Common myeloid progenitor, CD34-positive (primary cell): Measurements from ENCODE around the gene SPOCD1.

Experiments
- CTCF ChIA-PET: fragments of 350-600 bp; sonication (Branson Sonifier 250); formaldehyde crosslinking; loops from one replicate; lab custom pipeline; 2021; ENCODE audit warnings: antibody characterized with exemption; lab: Charles Lee
- POLR2A ChIA-PET: fragments of 350-600 bp; sonication (Branson Sonifier 250); formaldehyde crosslinking; loops from one replicate; lab custom pipeline; 2021; ENCODE audit warnings: antibody characterized with exemption; lab: Charles Lee
- DNase-seq, 3 donors: peaks; one replicate each; pipeline versions ENCODE4 v3.0.0 to v3.0.0-alpha.2; 2013
- H3K27ac ChIP-seq, 2 experiments: 1 replicate in 1 of 2; 2 replicates in 1 of 2; pipeline ENCODE4 v1.7.0; 2013; ENCODE audit warnings: inconsistent platforms in 2 of 2, low read length in 2 of 2, mild to moderate bottlenecking in 2 of 2, low read depth in 1 of 2, moderate library complexity in 1 of 2; ENCODE audit not compliant: severe bottlenecking in 2 of 2, insufficient read depth in 1 of 2, poor library complexity in 1 of 2
- H3K27me3 ChIP-seq, 5 experiments: replicated peaks in 2 of 5; 1 replicate in 3 of 5; 2 replicates in 2 of 5; pipeline versions ENCODE4 v1.6.1 to v1.7.0; 2013; ENCODE audit warnings: low read length in 4 of 5, mild to moderate bottlenecking in 2 of 5, moderate library complexity in 2 of 5, inconsistent platforms in 1 of 5; ENCODE audit not compliant: insufficient read depth in 5 of 5, control insufficient read depth in 4 of 5
- H3K36me3 ChIP-seq, 4 experiments: 1 replicate in 2 of 4; 2 replicates in 2 of 4; pipeline versions ENCODE4 v1.6.1 to v1.7.0; 2013; ENCODE audit warnings: low read length in 3 of 4, control low read depth in 1 of 4, mild to moderate bottlenecking in 1 of 4; ENCODE audit not compliant: control insufficient read depth in 4 of 4, insufficient read depth in 4 of 4
- H3K4me1 ChIP-seq, 4 experiments: 1 replicate in 3 of 4; 2 replicates in 1 of 4; pipeline versions ENCODE4 v1.6.1 to v1.7.1; 2013; ENCODE audit warnings: low read length in 3 of 4, mild to moderate bottlenecking in 3 of 4, control low read depth in 1 of 4, inconsistent platforms in 1 of 4, moderate library complexity in 1 of 4; ENCODE audit not compliant: control insufficient read depth in 4 of 4, insufficient read depth in 4 of 4; ENCODE audit errors: control extremely low read depth in 1 of 4
- H3K4me3 ChIP-seq, 7 experiments: 1 replicate in 4 of 7; 2 replicates in 3 of 7; pipeline versions ENCODE4 v1.5.1 to v1.7.0; 2013; ENCODE audit warnings: mild to moderate bottlenecking in 7 of 7, low read length in 6 of 7, moderate library complexity in 6 of 7, inconsistent platforms in 2 of 7, low read depth in 2 of 7, control low read depth in 1 of 7; ENCODE audit not compliant: insufficient read depth in 4 of 7, control insufficient read depth in 1 of 7; ENCODE audit errors: extremely low read depth in 1 of 7
- H3K9me3 ChIP-seq, 5 experiments: 1 replicate in 4 of 5; 2 replicates in 1 of 5; pipeline versions ENCODE4 v1.6.1 to v1.7.1; 2013; ENCODE audit warnings: low read length in 4 of 5, mild to moderate bottlenecking in 2 of 5, inconsistent platforms in 1 of 5, low read depth in 1 of 5, moderate library complexity in 1 of 5; ENCODE audit not compliant: control insufficient read depth in 4 of 5, insufficient read depth in 2 of 5; ENCODE audit errors: control extremely low read depth in 1 of 5
- WGBS: methylation state at CpG from one replicate; pipeline ENCODE4 v1.1.5; 2013; ENCODE audit not compliant: insufficient coverage; 5-methylcytosine and 5-hydroxymethylcytosine counted together

Gene SPOCD1

GRCh38 chr1:31759298-31760023 lies 56.4 kb downstream of the SPOCD1 start:
- WGBS: 97% methylated on average over 4 of the region's 10 CpGs
- H3K4me1 ChIP-seq: peaks cover 0 to 37% (median 27%) of the 10 kb centered on the region in 4 experiments
- H3K27ac ChIP-seq: no peak overlapping the region
- no peak overlapping the region for H3K4me3 ChIP-seq
- DNase-seq: no peak
- CTCF ChIA-PET: interaction anchor here (0.6 to 6.4 kb wide), 15 partner anchors 9 to 228 kb away, joined by 3 to 34 read pairs (median 5); no protein-coding TSS in a partner anchor
- POLR2A ChIA-PET: interaction anchor here (0.7 to 1.4 kb wide), 3 partner anchors 10 to 44 kb away, joined by 3 to 4 read pairs (median 3); no protein-coding TSS in a partner anchor
- no peaks in the 10 kb centered on the region for H3K36me3 ChIP-seq
- peaks cover 0 to 30% (median 11%) of the 10 kb centered on the region in 5 experiments for H3K27me3 ChIP-seq
- H3K9me3 ChIP-seq: no peaks in the 10 kb centered on the region

GRCh38 chr1:31758823-31759222 lies 57.0 kb downstream of the SPOCD1 start:
- POLR2A ChIA-PET: no interaction called here

GRCh38 chr1:31757989-31758388 lies 57.8 kb downstream of the SPOCD1 start:
- no peak overlapping the region for H3K27ac ChIP-seq
- ChIA-PET POLR2A (interaction anchor here (0.8 kb wide), 1 partner anchor 9 kb away, joined by 4 read pairs; no protein-coding TSS in a partner anchor), CTCF (interaction anchor here (1.1 to 6.4 kb wide), 9 partner anchors 8 to 206 kb away, joined by 3 to 34 read pairs (median 3); no protein-coding TSS in a partner anchor)
- peaks cover 0 to 38% (median 21%) of the 10 kb centered on the region in 4 experiments for H3K4me1 ChIP-seq
- H3K27me3 ChIP-seq: peaks cover 0 to 20% (median 10%) of the 10 kb centered on the region in 5 experiments
- DNase-seq: no peak
- no peak overlapping the region for H3K4me3 ChIP-seq
- H3K9me3 ChIP-seq: no peaks in the 10 kb centered on the region
- no peaks in the 10 kb centered on the region for H3K36me3 ChIP-seq
- WGBS: 100% methylated on average over 1 of the region's 6 CpGs

More at GRCh38 chr1:31758823-31759222, 57.0 kb downstream of the SPOCD1 start:
- no peaks in the 10 kb centered on the region for H3K36me3 ChIP-seq
- CTCF ChIA-PET: interaction anchor here (0.9 to 6.4 kb wide), 9 partner anchors 8 to 213 kb away, joined by 3 to 34 read pairs (median 5); no protein-coding TSS in a partner anchor
- H3K27ac ChIP-seq: no peak overlapping the region
- peaks cover 0 to 28% (median 10%) of the 10 kb centered on the region in 5 experiments for H3K27me3 ChIP-seq
- H3K4me1 ChIP-seq: peaks cover 0 to 37% (median 25%) of the 10 kb centered on the region in 4 experiments
- no peak for DNase-seq
- H3K4me3 ChIP-seq: no peak overlapping the region
- 100% methylated on average over 6 of the region's 7 CpGs for WGBS
- no peaks in the 10 kb centered on the region for H3K9me3 ChIP-seq

- H3K4me1 ChIP-seq: peaks cover 0 to 38% (median 23%) of the 10 kb centered on the region in 4 experiments
- 100% methylated on average over 2 of the region's 8 CpGs for WGBS
- POLR2A ChIA-PET: interaction anchor here (0.8 kb wide), 1 partner anchor 8 kb away, joined by 4 read pairs; no protein-coding TSS in a partner anchor
Measured at GRCh38 chr1:31757204-31757679, 58.6 kb downstream of the SPOCD1 start.

GRCh38 chr1:31756578-31756977 lies 59.2 kb downstream of the SPOCD1 start:
- CTCF ChIA-PET: interaction anchor here (0.9 to 2.2 kb wide), 2 partner anchors 12 to 33 kb away, joined by 3 to 7 read pairs; no protein-coding TSS in a partner anchor
- POLR2A ChIA-PET: no interaction called here
- no peak overlapping the region for H3K4me3 ChIP-seq

More at GRCh38 chr1:31757204-31757679, 58.6 kb downstream of the SPOCD1 start:
- Histone ChIP-seq H3K9me3 (no peaks in the 10 kb centered on the region), H3K27ac (no peak overlapping the region), H3K4me3 (no peak overlapping the region), H3K27me3 (peaks cover 0 to 13% (median 6%) of the 10 kb centered on the region in 5 experiments), H3K36me3 (no peaks in the 10 kb centered on the region)
- CTCF ChIA-PET: interaction anchor here (1.1 to 6.4 kb wide), 8 partner anchors 7 to 207 kb away, joined by 3 to 34 read pairs (median 4); no protein-coding TSS in a partner anchor
- DNase-seq: peak in 1 of 3 donors; percentile 40

GRCh38 chr1:31755850-31756492 lies 59.9 kb downstream of the SPOCD1 start:
- H3K9me3 ChIP-seq: no peaks in the 10 kb centered on the region
- no peak for DNase-seq
- ChIA-PET CTCF (interaction anchor here (0.9 kb wide), 1 partner anchor 11 kb away, joined by 3 read pairs; no protein-coding TSS in a partner anchor), POLR2A (no interaction called here)
- peaks cover 0 to 38% (median 25%) of the 10 kb centered on the region in 4 experiments for H3K4me1 ChIP-seq
- peaks cover 0 to 5% (median 0%) of the 10 kb centered on the region in 5 experiments for H3K27me3 ChIP-seq
- no peaks in the 10 kb centered on the region for H3K36me3 ChIP-seq
- H3K27ac ChIP-seq: no peak overlapping the region
- H3K4me3 ChIP-seq: no peak overlapping the region
- 97% methylated on average over 28 of the region's 30 CpGs for WGBS

More at GRCh38 chr1:31756578-31756977, 59.2 kb downstream of the SPOCD1 start:
- H3K9me3 ChIP-seq: no peaks in the 10 kb centered on the region
- H3K4me1 ChIP-seq: peaks cover 0 to 39% (median 27%) of the 10 kb centered on the region in 4 experiments
- H3K36me3 ChIP-seq: no peaks in the 10 kb centered on the region
- 93% methylated on average over 13 of the region's 13 CpGs for WGBS
- DNase-seq: no peak
- peaks cover 0 to 7% (median 0%) of the 10 kb centered on the region in 5 experiments for H3K27me3 ChIP-seq
- no peak overlapping the region for H3K27ac ChIP-seq
